Chondrocyte (in vitro differentiated cells): ENCODE measurements around the gene PROP1. TPM values are rescaled to one million over a fixed set of nuclear protein-coding genes. Genes with fewer than 3 reads are reported as not detected.
A peak's percentile ranks its signal among the peaks of the same experiment; 100 is the strongest.
"Not testable (repeated sequence)": the region's sequence is repeated elsewhere in the genome, so short reads cannot be mapped to it uniquely, and the experiment has no call there.

Experiments
- DNase-seq: peaks from one replicate; pipeline ENCODE4 v3.0.0; 2021; ENCODE audit warnings: mixed read lengths, low spot score
- H3K27ac Mint-ChIP-seq: one replicate; pipeline ENCODE4 v1.8.0; 2021; ENCODE audit warnings: mild to moderate bottlenecking, moderate library complexity, mixed read lengths; ENCODE audit not compliant: unreplicated experiment
- H3K27me3 Mint-ChIP-seq: 2 replicates; pipeline ENCODE4 v1.8.0; 2021; ENCODE audit warnings: low read depth, mixed read lengths
- H3K36me3 Mint-ChIP-seq: 2 replicates; pipeline ENCODE4 v1.8.0; 2021; ENCODE audit warnings: low read depth, mixed read lengths
- H3K4me1 Mint-ChIP-seq: 2 replicates; pipeline ENCODE4 v1.8.0; 2021; ENCODE audit warnings: low read depth, mild to moderate bottlenecking, mixed read lengths
- H3K4me3 Mint-ChIP-seq: one replicate; pipeline ENCODE4 v1.8.0; 2021; ENCODE audit warnings: mild to moderate bottlenecking, moderate library complexity, mixed read lengths; ENCODE audit not compliant: unreplicated experiment
- H3K9me3 Mint-ChIP-seq: 2 replicates; pipeline ENCODE4 v1.8.0; 2021; ENCODE audit warnings: low read depth, mixed read lengths
- CTCF ChIP-seq: fragments of 200-600 bp; sonication (generic); IDR thresholded peaks from 2 replicates; pipeline ENCODE4 v1.5.0; 2021; ENCODE audit warnings: antibody characterized with exemption, mild to moderate bottlenecking, moderate library complexity
- long read RNA-seq: library from polyadenylated mRNA; stranded (forward); transcript quantifications from one replicate; pipeline ENCODE4 v2.0.0, GENCODE V29; 2021
- total RNA-seq: library from RNA; stranded (reverse); gene quantifications from 3 replicates; pipeline ENCODE4 v1.2.1, GENCODE V29; 2021

The PROP1 gene
- total RNA-seq = not detected in 3 replicates
- long read RNA-seq = 0 reads

GRCh38 chr5:177995691-177996595 lies at the start of gene PROP1:
Gene PROP1 (minus strand): TSS chr5:177996242. CDS start chr5:177995933, 309 bp downstream.
- Mint-ChIP-seq H3K36me3 (no peaks in the 10 kb centered on the region), H3K27ac (no peak within 1 kb of the TSS), H3K9me3 (no peaks in the 10 kb centered on the region), H3K4me3 (no peak within 1 kb of the TSS), H3K27me3 (peaks cover 32% of the 10 kb centered on the region), H3K4me1 (no peaks in the 10 kb centered on the region)
- DNase-seq = no peak
- TF ChIP-seq CTCF = no peak

- not testable (repeated sequence) for H3K36me3 Mint-ChIP-seq, H3K4me1 Mint-ChIP-seq, H3K9me3 Mint-ChIP-seq, H3K27me3 Mint-ChIP-seq, H3K4me3 Mint-ChIP-seq, H3K27ac Mint-ChIP-seq, DNase-seq
Observed at GRCh38 chr5:178019379-178020030, 23.5 kb upstream of the PROP1 start.

- H3K9me3 Mint-ChIP-seq, H3K4me1 Mint-ChIP-seq, H3K4me3 Mint-ChIP-seq, H3K27me3 Mint-ChIP-seq, H3K36me3 Mint-ChIP-seq, H3K27ac Mint-ChIP-seq, DNase-seq: not testable (repeated sequence)
Observed at GRCh38 chr5:178012758-178013157, 16.7 kb upstream of the PROP1 start.

DNA sequence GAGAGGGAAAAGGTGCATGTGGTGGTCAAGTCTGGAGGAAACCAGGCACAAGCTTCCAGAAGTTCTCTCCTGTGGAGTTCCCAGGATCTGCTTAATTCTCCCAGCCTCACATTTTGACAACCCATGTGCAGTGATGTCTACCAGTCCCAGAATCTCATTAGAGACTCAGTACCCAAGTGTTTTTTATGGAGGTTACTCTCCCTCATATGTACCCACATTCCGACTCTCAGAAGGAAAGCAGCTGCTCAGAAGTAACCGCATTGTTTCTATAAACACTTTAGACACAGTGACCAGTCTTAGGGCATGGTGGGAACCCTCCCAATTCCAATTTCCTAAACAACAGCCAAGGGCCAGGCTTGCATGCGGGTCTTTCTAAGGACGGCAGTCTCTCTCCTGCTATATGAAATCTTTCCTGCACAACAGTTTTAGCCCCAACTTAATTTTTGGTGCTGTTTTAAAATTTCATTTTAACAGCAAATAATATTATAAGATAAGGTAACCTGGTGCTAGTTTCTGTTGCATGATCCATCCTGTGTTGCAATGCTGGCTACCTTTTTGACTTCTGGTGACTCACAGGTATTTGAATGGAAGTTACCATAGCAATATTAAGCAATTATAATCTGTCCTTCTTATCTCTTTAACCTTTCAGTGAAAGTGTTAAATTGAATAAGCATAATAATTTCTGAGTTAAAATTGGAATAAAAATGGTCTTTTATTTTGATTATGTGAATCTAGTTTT lies 15.9 kb upstream of the PROP1 start:
- H3K9me3 Mint-ChIP-seq, H3K27me3 Mint-ChIP-seq, H3K4me1 Mint-ChIP-seq, H3K36me3 Mint-ChIP-seq, H3K4me3 Mint-ChIP-seq, H3K27ac Mint-ChIP-seq, DNase-seq: not testable (repeated sequence)

- not testable (repeated sequence) for H3K4me1 Mint-ChIP-seq, H3K27ac Mint-ChIP-seq, H3K4me3 Mint-ChIP-seq, H3K9me3 Mint-ChIP-seq, H3K36me3 Mint-ChIP-seq, DNase-seq, H3K27me3 Mint-ChIP-seq
Observed at GRCh38 chr5:178007272-178007671, 11.2 kb upstream of the PROP1 start.

DNA sequence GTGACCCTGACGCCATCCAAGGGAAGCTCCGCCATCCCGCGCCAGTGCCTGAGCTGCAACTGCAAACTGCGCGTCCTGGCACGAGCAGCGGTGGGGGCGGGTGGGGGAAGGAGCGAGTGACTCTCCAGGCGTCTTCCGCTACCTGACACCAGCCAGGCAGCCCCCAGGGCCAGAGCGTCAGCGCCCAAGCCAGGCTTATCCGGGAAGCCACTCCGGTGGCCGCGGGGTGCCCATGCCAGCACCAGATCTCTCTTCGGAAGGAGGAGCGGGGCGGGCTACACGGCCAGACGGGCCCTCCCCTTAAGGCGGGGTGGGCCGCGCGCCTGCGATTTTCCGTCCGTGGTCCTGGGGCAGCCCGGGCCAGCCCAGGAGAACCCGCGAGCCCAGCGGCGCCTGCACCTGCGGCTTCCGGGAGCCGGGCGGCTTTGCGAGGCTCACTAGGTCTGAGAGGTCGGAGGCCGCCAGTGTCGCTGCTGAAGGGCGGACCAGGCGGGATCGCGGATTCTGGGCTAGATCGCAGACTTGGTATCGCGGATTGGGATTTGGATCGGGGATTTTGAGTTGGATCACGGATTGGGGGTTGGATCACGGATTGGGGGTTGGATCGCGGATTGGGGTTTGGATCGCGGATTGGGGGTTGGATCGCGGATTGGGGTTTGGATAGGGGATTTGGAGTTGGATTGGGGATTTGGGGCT lies 10.6 kb upstream of the PROP1 start:
- not testable (repeated sequence) for H3K4me1 Mint-ChIP-seq, H3K27me3 Mint-ChIP-seq, H3K9me3 Mint-ChIP-seq, DNase-seq, H3K27ac Mint-ChIP-seq, H3K36me3 Mint-ChIP-seq
- H3K4me3 Mint-ChIP-seq = peak overlapping the region; percentile 42

GRCh38 chr5:178006181-178006535 lies 10.1 kb upstream of the PROP1 start:
- H3K4me1 Mint-ChIP-seq, H3K27me3 Mint-ChIP-seq, H3K27ac Mint-ChIP-seq: not testable (repeated sequence)

More at GRCh38 chr5:178006181-178006535, 10.1 kb upstream of the PROP1 start:
- not testable (repeated sequence) for H3K36me3 Mint-ChIP-seq, DNase-seq, H3K4me3 Mint-ChIP-seq, H3K9me3 Mint-ChIP-seq
